Parathyroid adenoma (tissue), 2 donors: Measurements from ENCODE around the gene CHD9.
"Not testable (repeated sequence)": the region's sequence is repeated elsewhere in the genome, so short reads cannot be mapped to it uniquely, and the experiment has no call there.

Source experiments
- H2AFZ ChIP-seq: fragments of 300-600 bp; sonication (generic); one replicate; pipeline ENCODE4 v1.7.0; 2017; ENCODE audit warnings: antibody characterized with exemption, mild to moderate bottlenecking
- H3K27ac ChIP-seq: fragments of 300-600 bp; sonication (generic); one replicate; pipeline ENCODE4 v1.7.0; 2017
- H3K27me3 ChIP-seq: fragments of 300-600 bp; sonication (generic); one replicate; pipeline ENCODE4 v1.7.0; 2017; ENCODE audit warnings: low read length; ENCODE audit not compliant: control insufficient read depth, insufficient read depth
- H3K36me3 ChIP-seq: fragments of 300-600 bp; sonication (generic); one replicate; pipeline ENCODE4 v1.7.0; 2017; ENCODE audit warnings: low read length; ENCODE audit not compliant: control insufficient read depth, insufficient read depth
- H3K4me1 ChIP-seq: fragments of 300-600 bp; sonication (generic); one replicate; pipeline ENCODE4 v1.7.0; 2017; ENCODE audit warnings: control low read depth
- H3K4me2 ChIP-seq: fragments of 300-600 bp; sonication (generic); one replicate; pipeline ENCODE4 v1.7.0; 2017; ENCODE audit warnings: low read length
- H3K4me3 ChIP-seq: fragments of 300-600 bp; sonication (generic); one replicate; pipeline ENCODE4 v1.7.0; 2017; ENCODE audit warnings: low read depth, low read length
- H3K79me2 ChIP-seq: fragments of 300-600 bp; sonication (generic); one replicate; pipeline ENCODE4 v1.7.0; 2017; ENCODE audit warnings: control low read depth
- H3K9ac ChIP-seq: fragments of 300-600 bp; sonication (generic); one replicate; pipeline ENCODE4 v1.7.0; 2017; ENCODE audit warnings: mild to moderate bottlenecking
- H3K9me3 ChIP-seq: fragments of 300-600 bp; sonication (generic); one replicate; pipeline ENCODE4 v1.7.0; 2017; ENCODE audit warnings: low read length; ENCODE audit not compliant: control insufficient read depth
- TF ChIP-seq, protein P1 (sequence below): fragments of 300-600 bp; sonication (generic); IDR thresholded peaks from one replicate; pipeline ENCODE4 v1.7.0; 2017; ENCODE audit warnings: antibody characterized with exemption, mild to moderate bottlenecking
- donor health status: primary hyperparathyroidism.

CHD9 gene

DNA sequence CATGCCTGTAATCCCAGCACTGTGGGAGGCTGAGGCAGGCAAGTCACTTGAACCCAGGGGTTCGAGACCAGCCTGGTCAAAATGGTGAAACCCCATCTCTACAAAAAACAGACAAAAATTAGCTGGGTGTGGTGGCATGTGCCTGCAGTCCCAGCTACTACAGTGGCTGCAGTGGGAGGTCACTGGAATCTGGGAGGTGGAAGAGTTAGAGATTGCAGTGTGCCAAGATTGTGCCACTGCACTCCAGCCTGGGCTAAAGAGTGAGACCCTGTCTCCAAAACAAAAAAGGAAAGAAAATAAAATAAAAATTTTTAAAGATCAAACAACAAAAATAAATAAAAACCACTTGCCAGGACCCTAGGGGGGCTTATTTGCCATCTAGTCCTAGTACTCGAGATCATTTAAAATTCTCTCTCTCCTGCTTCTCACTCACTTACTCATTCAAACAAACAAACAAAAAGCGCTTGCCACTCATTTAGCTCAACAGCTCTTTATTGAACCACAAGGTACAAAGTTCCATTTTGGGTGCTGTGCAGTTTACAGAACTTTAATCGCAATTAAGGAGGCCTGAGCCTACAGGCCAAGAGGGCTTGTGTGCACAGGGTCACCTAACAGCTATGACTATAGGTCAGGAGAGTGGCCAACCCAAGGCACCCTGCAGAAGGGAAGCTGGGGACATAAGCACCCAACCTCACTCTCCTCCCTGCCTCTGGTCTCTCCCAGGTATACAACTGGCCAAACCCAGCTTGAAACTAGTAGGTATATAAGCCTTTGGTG, 6.5 kb upstream of the CHD9 start:
- Histone ChIP-seq H3K4me3 (no peak overlapping the region), H3K27me3 (no peaks in the 10 kb centered on the region), H3K9ac (no peak overlapping the region), H3K36me3 (no peaks in the 10 kb centered on the region), H2AFZ (no peak overlapping the region), H3K4me2 (no peak overlapping the region), H3K27ac (no peak overlapping the region), H3K4me1 (peaks cover 12% of the 10 kb centered on the region), H3K79me2 (no peaks in the 10 kb centered on the region), H3K9me3 (no peaks in the 10 kb centered on the region)
- TF ChIP-seq, protein P1, sequence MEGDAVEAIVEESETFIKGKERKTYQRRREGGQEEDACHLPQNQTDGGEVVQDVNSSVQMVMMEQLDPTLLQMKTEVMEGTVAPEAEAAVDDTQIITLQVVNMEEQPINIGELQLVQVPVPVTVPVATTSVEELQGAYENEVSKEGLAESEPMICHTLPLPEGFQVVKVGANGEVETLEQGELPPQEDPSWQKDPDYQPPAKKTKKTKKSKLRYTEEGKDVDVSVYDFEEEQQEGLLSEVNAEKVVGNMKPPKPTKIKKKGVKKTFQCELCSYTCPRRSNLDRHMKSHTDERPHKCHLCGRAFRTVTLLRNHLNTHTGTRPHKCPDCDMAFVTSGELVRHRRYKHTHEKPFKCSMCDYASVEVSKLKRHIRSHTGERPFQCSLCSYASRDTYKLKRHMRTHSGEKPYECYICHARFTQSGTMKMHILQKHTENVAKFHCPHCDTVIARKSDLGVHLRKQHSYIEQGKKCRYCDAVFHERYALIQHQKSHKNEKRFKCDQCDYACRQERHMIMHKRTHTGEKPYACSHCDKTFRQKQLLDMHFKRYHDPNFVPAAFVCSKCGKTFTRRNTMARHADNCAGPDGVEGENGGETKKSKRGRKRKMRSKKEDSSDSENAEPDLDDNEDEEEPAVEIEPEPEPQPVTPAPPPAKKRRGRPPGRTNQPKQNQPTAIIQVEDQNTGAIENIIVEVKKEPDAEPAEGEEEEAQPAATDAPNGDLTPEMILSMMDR, result no peak

DNA sequence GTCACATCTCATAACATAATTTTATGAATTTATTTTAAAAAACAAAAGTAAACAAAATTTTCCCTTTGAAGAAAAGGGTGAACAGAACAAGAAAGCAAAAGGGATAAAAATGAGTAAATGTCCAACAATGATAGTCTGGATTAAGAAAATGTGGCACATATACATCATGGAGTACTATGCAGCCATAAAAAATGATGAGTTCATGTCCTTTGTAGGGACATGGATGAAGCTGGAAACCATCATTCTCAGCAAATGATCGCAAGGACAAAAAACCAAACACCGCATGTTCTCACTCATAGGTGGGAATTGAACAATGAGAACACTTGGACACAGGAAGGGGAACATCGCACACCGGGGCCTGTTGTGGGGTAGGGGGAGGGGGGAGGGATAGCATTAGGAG, 3.5 kb upstream of the CHD9 start:
- not testable (repeated sequence) for H2AFZ ChIP-seq

DNA sequence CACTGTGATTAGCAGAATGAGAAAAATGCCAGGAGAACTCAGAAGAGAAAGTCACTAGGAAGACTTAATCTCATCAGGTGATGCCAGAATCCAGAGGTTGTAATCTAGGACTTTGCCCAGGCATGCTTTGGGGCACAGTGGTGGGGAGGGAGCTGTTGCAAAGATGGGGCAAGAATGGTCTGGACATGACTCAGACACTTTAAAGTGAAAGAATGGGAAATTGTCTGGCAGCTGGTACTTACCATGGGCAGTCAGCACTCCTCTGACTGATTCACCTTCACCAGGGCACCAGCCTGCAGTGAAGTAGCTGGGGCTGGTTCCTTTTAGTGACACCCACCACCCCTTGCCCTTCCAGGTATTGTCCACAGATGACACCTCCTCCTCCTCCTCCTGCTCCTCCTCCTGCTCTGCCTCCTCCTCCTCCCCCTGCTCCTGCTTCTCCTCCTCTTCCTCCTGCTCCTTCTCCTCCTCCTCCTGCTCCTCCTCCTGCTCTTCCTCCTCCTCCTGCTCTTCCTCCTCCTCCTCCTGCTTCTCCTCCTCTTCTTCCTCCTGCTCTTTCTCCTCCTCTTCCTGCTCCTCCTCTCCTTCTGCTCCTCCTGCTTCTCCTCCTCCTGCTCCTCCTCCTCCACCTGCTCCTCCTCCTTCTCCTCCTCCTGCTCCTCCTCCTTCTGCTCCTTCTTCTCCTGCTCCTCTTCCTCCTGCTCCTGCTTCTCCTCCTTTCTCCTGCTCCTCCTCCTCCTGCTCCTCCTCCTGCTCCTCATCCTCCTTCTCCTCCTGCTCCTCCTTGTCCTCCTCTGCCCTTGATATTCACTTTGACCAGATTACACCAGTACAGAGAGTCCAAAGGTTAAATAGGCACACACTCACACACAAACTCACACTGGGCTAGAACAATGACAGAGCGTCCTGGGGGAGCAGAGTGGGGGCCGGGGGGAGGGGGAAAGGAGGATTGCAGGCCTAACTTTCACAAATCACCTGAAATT, 2.0 kb upstream of the CHD9 start, which contains the start of gene CHD9NB:
Gene CHD9NB (minus strand): TSS at position 379 of the 983 bp plus-strand sequence. CDS start 8,739 bp downstream, outside the sequence.
- peaks cover 10% of the 10 kb centered on the region for H3K4me1 ChIP-seq
- peaks cover 17% of the 10 kb centered on the region for H3K79me2 ChIP-seq
- no peaks in the 10 kb centered on the region for H3K9me3 ChIP-seq
- TF ChIP-seq, protein P1, result no peak
- no peak within 1 kb of the TSS for H3K27ac ChIP-seq
- no peak within 1 kb of the TSS for H3K9ac ChIP-seq
- no peak within 1 kb of the TSS for H3K4me2 ChIP-seq
- peak within 1 kb of the TSS; percentile 65 for H2AFZ ChIP-seq
- H3K27me3 ChIP-seq, result no peaks in the 10 kb centered on the region
- H3K4me3 ChIP-seq, result no peak within 1 kb of the TSS
- no peaks in the 10 kb centered on the region for H3K36me3 ChIP-seq

More for the DNA sequence above, 3.5 kb upstream of the CHD9 start:
- not testable (repeated sequence) for H3K4me2 ChIP-seq, H3K4me3 ChIP-seq, H3K9me3 ChIP-seq, H3K9ac ChIP-seq, H3K27me3 ChIP-seq, H3K79me2 ChIP-seq, H3K27ac ChIP-seq, H3K36me3 ChIP-seq
- H3K4me1 ChIP-seq, result peaks cover 10% of the 10 kb centered on the region

DNA sequence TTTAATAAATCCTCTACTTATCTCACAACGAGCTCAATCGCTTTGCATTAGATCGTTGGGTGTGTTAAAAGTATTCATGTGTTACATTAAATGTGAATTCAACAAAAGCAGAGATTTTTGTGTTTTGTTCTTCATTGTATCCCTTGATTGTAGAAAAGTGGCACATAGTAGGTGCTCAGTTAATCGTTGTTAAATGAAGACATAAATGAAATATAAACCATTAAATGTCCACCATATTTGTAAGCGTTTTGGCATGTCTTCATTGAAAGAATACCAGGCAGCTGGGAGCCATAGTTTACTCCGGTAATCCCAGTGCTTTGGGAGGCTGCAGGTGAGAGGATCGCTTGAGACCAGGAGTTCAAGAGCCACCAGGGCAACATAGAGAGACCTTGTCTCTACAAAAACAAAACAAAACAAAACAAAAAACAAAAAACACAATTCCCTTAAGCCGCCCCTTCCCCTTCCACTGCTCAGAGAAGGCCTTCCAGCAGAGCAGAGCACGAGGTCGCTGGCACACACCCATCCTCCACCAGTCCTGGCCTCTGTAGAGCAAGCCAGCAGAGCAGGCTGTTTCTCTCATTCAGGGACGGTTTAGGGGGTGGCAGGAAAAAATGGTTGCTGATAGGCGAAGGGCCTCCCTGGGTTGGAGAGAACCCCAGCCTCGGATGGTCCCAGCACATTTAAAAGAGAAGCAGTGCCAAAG, 673 bp upstream of the CHD9 start:
- no peak overlapping the region for H3K9ac ChIP-seq
- H3K27me3 ChIP-seq, result no peaks in the 10 kb centered on the region
- H3K36me3 ChIP-seq, result no peaks in the 10 kb centered on the region
- H2AFZ ChIP-seq, result peak overlapping the region; percentile 96
- H3K4me2 ChIP-seq, result peak overlapping the region; percentile 96
- H3K9me3 ChIP-seq, result no peaks in the 10 kb centered on the region
- H3K27ac ChIP-seq, result peak overlapping the region; percentile 79
- peaks cover 10% of the 10 kb centered on the region for H3K4me1 ChIP-seq
- peak overlapping the region; percentile 77 for H3K4me3 ChIP-seq
- H3K79me2 ChIP-seq, result peaks cover 27% of the 10 kb centered on the region
- TF ChIP-seq, protein P1, result no peak
